Right renal cortex interstitium (tissue), 3 donors: Measurements from ENCODE around the gene ANO9. TPM values are rescaled to one million over a fixed set of nuclear protein-coding genes. Genes with fewer than 3 reads are reported as not detected.

Experiments
- DNase-seq, 3 donors: peaks; one replicate each; pipeline ENCODE4 v3.0.0-alpha.2; 2013; ENCODE audit warnings: low read depth in 3 of 3, low spot score in 2 of 3
- polyA plus RNA-seq, 3 donors: library from polyadenylated mRNA; unstranded; fragments of 120-200 nt; gene quantifications; one replicate each; pipeline ENCODE4 v1.2.1, GENCODE V29; 2013; ENCODE audit not compliant: insufficient read length in 3 of 3

ANO9 gene, protein sequence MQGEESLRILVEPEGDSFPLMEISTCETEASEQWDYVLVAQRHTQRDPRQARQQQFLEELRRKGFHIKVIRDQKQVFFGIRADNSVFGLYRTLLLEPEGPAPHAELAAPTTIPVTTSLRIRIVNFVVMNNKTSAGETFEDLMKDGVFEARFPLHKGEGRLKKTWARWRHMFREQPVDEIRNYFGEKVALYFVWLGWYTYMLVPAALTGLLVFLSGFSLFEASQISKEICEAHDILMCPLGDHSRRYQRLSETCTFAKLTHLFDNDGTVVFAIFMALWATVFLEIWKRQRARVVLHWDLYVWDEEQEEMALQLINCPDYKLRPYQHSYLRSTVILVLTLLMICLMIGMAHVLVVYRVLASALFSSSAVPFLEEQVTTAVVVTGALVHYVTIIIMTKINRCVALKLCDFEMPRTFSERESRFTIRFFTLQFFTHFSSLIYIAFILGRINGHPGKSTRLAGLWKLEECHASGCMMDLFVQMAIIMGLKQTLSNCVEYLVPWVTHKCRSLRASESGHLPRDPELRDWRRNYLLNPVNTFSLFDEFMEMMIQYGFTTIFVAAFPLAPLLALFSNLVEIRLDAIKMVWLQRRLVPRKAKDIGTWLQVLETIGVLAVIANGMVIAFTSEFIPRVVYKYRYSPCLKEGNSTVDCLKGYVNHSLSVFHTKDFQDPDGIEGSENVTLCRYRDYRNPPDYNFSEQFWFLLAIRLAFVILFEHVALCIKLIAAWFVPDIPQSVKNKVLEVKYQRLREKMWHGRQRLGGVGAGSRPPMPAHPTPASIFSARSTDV
- polyA plus RNA-seq: 10 to 100 TPM in 1 of 3 donors, 1 to 10 TPM in 2; 6.4 to 10.3 (median 7.0) TPM

DNA sequence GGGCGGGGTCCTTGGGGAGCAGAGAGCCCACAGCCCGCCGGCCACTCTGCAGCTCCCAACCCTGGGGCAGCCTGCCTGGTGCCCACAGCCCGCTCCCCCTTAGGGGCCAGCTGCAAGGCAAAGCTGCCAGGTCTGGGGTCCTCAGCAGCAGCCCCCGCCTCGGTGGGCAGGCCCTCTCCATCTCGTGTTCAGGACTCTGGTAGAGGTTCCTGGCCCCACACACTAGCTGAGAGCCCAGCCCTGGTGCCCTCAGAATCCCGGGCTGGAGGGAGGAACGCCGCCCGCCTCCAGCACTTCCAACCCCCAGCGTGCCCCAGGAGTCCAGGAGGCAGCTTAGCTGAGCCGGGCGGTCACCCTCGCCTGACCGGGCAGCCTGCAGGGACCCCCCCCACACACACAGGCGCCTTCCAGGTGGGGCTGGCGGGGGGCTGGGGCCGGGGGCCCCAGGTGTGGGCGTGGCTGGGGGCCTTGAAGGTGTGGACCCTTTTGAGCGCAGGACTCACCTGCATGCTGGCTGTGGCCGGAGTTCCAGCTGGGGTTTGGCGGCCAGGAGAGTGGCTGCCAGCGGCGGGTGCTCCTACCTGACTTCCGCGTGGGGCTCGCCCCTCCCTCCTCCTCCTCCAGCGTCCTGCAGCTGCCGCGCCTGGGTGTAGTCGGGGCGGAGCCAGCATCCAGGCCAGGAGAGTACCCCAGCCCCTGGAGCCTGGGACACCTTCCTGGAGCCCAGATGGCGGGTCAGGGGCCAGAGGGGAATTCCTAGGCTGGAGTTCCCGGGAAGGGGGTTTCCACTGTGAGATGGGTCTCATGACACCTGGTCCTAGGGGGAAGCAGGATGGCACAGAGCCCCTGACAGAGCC lies at the start of gene ANO9:
ANO9 (minus strand) TSS at position 594 of the 857 bp plus-strand sequence; CDS start at position 509, 85 bp downstream.
- DNase-seq: no peak

GRCh38 chr11:491358-491757 lies 49.5 kb upstream of the ANO9 start:
- no peak for DNase-seq

DNA sequence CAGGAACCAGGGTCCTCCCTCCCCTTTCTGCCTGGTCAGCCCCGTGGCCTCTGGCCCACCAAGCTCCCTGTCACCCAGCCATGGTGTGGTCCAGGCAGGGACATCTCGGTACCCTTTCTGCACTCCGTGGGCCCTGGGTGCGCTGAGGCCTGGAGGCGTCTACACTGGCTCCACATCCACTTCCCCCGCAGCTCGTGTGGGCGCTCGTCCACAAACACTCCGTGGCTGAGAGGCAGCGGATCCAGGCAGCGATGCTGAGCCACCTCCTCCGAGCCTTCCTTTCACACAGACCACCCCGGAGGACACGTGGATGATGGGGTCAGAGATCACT lies 49.1 kb upstream of the ANO9 start:
- DNase-seq: no peak

GRCh38 chr11:490186-490929 lies 48.5 kb upstream of the ANO9 start:
- no peak for DNase-seq

DNA sequence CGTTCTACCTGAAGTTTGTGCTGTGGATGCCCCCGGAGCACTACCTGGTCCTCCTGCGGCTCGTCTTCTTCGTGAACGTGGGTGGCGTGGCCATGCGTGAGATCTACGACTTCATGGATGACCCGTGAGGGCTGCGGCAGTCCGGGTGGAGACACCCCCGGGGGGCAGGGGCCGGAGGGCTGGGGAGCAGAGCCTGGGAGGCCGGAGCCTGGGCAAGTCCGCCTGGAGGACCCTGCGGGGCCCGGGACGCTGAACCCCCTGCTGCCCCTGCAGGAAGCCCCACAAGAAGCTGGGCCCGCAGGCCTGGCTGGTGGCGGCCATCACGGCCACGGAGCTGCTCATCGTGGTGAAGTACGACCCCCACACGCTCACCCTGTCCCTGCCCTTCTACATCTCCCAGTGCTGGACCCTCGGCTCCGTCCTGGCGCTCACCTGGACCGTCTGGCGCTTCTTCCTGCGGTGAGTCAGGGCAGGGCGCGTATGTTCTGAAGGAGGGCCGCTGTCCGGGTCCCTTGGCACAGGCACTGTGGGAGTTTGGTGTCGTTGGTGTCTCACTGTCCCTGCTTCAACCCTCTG lies 47.9 kb upstream of the ANO9 start:
- no peak for DNase-seq

DNA sequence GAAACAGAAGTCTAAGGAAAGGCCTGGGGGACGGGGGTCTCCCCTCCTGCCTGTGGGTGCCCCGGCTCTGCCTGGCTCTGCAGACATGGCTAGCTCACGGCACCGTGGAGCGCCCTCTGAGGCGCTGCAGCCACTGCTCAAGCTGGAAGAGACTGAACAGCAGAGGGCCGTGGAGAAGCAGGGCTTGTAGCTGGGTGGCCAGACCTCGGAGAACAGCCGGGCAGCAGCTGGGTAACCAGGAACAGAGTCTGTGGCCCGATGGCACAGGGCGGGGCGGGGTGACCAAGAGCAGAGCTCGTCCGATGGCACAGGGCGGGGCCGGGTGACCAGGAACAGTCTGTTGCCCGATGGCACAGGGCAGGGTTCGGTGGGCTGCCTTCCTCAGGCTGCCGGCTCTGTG lies 47.2 kb upstream of the ANO9 start:
- DNase-seq: no peak

- DNase-seq: no peak
Observed at GRCh38 chr11:488579-488978, 46.8 kb upstream of the ANO9 start.

- no peak for DNase-seq
Observed at GRCh38 chr11:488062-488461, 46.3 kb upstream of the ANO9 start.

DNA sequence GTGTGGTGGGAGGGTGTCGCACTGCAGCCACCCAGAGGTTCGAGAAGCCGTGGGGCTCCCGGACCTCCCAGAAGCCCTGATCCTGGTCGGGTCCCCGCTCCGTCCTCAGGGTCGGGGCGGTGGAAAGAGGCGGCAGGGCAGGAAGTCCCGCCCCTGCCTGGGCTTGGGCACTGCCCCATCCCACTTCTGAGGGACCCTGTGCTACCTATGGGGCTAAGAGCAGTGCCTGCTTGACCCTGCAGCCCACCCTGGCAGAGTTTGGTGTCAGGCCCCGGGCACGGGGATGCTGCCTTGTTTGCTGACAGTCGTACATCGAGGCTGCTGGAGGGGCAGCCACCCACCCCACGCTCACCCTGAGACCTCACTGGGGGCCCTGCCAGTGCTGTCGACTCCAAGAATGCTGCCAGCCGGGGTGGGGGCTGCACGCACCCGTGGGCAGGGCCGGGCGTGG lies 45.8 kb upstream of the ANO9 start:
- DNase-seq: no peak

- DNase-seq: no peak
Observed at GRCh38 chr11:486189-486588, 44.4 kb upstream of the ANO9 start.

DNA sequence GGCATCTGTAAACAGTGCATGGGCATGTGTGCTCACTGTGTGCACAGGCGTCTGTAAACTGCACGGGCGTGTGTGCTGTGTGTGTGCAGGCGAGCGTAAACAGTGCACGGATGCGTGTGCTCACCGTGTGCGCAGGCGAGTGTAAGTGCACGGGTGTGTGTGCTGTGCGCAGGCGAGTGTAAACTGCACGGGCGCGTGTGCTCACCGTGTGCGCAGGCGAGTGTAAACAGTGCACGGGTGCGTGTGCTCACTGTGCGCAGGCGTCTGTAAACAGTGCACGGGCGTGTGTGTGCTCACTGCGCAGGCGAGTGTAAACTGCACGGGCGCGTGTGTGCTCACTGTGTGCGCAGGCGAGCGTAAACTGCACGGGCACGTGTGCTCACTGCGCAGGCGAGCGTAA lies 42.8 kb upstream of the ANO9 start:
- DNase-seq: no peak

DNA sequence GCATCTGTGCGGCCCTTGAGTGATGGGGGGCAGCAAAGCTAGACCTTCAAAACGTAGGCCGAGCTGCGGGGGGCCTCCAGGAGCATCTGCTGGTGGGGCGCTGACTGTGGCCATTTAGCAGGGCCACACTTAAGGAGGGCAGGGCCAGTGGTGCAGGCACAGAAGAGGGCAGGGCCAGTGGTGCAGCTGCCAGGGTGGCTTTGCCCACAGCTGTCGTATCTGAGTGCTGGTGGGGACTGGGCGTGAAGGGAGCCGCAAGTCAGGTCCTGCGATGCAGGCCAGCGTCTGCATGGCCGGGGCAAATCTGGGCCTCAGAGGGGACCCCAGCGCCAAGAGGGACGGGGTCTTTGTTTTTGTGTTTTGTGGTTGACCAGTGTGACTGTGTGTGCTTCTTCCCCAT lies 37.5 kb upstream of the ANO9 start:
- no peak for DNase-seq

DNA sequence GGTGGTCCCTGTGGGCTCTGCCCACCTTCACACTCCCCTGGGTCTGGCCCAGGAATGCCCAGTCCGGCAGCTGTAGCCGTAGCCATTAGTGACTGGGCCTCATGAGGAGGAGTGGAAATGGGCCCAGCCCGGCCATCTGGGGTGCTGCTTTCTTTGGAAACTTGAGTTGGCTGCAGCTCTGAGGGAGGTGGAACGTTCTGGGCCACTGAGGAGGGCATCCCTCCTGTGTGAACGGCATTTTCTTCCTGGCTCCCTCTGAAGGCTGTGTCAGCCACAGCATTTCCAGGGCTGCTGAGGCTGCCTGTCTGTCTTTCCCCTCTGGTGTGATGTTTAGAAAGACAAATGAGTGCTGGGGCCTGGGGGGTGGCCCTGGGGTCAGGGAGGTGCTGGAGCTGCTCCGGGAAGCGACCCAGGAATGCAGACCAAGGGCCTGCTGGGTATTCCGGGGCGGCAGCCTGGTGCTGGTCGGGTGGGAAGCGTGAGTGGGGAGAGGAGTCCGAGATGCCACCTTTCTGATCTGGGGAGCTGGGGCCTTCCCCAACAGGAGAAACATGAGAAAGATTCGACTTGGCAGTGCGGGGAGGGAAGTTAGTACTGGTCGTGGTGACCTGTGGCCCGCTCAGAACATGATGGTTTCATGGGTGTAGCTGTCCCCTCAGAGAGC lies 35.4 kb upstream of the ANO9 start:
- DNase-seq: no peak

GRCh38 chr11:476416-476815 lies 34.6 kb upstream of the ANO9 start:
- no peak for DNase-seq

DNA sequence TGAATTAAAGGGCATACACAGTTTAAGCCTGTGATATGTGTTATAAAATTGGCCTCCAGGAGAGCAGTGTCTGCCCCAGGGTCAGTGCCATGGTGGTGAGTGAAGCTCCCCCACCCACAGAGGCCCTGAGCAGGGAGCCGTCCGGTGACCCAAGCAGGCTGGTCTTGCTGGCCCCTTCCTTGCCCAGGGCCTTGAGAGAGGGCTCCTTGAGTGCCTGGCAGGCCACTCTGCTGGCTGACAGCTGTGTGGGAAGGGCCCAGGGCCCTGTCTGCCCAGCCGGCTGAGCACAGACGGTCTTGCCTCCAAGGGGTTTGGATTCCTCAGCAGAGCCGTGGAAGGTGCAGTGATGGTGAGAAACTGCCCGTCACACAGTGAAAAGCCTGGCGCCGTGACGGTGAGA lies 34.1 kb upstream of the ANO9 start:
- DNase-seq: no peak

GRCh38 chr11:474914-475506 lies 33.2 kb upstream of the ANO9 start:
- DNase-seq: no peak

DNA sequence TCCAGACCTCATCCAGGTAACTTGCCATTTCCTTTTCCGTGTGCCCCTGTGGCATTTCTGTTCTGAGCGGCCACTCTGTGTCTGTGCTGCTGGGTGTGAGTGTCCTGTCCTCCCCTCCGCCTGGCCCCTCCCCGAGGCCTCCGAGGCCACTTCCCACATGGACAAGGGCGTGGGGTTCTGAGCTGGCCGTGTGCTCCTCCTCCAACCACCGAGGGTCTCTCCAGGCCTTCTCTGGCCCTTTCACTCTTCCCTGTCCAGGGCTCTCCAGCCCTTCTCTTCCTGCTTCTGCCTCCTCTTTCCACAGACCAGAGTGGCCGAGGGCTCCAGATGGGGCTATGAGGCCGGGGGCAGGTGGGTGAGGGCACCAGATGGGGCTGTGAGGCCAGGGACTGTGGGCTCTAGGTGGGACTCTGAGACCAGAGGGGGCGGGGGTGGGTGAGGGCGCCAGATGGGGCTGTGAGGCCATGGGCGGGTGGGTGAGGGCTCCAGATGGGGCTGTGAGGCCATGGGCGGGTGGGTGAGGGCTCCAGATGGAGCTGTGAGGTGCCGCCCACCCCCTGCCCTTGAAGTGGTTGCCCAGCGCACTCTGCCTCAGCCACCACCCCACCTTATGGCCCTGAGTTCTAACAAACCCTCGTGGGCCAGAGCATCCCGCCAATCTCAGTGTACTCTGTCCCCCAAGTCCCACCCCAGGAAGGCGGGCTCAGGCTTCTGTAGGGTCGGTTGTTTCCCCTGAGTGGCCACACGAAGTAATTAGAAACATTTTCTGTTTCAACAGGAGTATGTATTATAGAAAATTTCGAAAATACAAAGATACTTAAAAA lies 32.4 kb upstream of the ANO9 start:
- no peak for DNase-seq

DNA sequence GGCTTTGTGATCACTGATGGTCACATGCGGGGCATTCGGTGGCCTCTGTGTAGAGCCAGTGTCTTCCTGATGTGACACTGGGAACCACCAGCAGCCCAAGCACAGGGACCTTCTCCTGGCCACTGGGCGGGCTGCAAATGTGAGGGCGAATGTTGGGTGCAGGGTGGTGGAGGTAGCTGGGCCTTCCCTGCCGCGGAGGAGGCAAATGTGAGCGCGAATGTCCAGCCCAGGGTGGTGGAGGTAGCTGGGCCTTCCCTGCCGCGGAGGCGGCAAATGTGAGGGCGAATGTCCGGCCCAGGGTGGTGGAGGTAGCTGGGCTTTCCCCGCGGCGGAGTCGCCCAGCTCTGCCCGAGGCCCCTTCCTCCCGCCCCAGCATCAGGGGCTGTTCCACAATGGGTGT lies 31.6 kb upstream of the ANO9 start:
- DNase-seq: no peak
